ENCODE results near the gene B4GAT1.
"Not testable (repeated sequence)": the region's sequence is repeated elsewhere in the genome, so short reads cannot be mapped to it uniquely, and the experiment has no call there.

B4GAT1 gene

DNA sequence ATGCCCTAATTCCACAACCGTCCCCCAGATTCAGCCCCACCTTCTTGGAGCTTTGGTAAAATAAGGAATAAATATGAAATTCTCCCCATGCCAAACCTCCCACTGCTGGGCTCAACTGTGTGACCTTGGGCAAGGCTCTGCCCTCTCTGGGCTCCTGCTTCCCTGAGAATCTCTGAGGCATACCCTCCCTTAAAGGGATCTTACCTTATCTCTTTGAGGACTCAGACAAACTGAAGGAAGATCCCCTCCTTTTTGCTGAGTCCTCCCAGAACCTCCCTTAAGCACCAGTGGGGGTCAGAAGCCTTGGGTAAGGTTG, 33.3 kb downstream of the B4GAT1 start:
- Histone ChIP-seq H3K9me3 (ENCODE audit: control insufficient read depth, insufficient read depth, low read length) (no peaks in the 10 kb centered on the region), H3K4me1 (ENCODE audit: control insufficient read depth, insufficient read depth, low read length) (peaks cover 19% of the 10 kb centered on the region), H3K36me3 (ENCODE audit: control insufficient read depth, insufficient read depth, low read length) (no peaks in the 10 kb centered on the region; the same call in 1 of the 2 replicates), H3K4me3 (ENCODE audit: low read length) (no peak overlapping the region), H3K27ac (ENCODE audit: low read length) (no peak overlapping the region), H3K27me3 (ENCODE audit: control insufficient read depth, insufficient read depth, low read length) (no peaks in the 10 kb centered on the region)
- no CpG with 5 or more reads among the region's 1 CpG for WGBS (ENCODE audit: insufficient coverage, insufficient read length)
- DNase-seq (ENCODE audit: low read depth, low spot score) = no peak

DNA sequence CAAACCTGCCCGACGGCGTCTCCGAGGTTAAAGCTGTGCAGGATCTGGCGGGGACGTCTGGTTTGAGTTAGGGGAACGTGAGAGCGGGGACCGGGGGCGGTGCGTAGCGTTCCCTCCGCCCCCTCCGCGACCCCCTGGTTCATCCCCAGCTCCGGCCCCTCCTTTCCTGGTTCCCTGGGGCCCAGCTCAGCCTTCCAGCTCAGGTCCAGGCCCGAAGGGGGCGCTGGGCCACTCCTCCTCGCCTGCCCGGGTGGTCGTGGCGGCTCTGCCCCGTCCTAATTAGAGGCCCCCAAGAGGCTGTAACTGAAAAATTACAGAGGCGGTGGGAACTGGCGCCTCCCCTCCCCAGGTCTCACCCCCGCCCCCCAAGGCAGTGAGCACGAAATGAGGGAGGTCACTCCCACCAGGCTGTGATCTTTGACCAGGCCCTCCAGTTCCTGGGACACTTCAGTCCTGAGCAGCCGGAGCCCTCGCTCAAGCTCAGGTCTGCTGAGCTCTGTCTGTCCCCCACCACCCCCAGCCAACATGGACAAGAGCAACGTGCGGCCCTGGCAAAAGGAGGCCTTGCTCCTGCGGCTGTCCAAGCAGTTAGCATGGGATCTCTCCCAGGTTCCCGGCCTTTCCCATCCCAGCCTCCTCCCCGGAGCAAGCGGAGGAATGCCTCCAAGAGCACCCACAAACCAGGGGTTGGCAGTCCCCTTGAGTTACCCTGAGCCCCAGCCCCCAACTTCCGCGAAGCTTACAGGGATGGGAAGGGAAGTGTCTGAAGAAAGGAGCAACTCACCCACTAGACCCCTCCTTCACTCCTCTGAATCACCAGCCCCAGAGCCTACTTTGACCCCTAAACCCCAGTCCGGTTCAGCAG, 33.9 kb downstream of the B4GAT1 start:
- Histone ChIP-seq H3K27ac (ENCODE audit: low read length) (no peak overlapping the region), H3K9me3 (ENCODE audit: control insufficient read depth, insufficient read depth, low read length) (no peaks in the 10 kb centered on the region), H3K4me3 (ENCODE audit: low read length) (peak overlapping the region; percentile 45; the same call in 1 of the 2 replicates), H3K27me3 (ENCODE audit: control insufficient read depth, insufficient read depth, low read length) (no peaks in the 10 kb centered on the region), H3K4me1 (ENCODE audit: control insufficient read depth, insufficient read depth, low read length) (peaks cover 19% of the 10 kb centered on the region), H3K36me3 (ENCODE audit: control insufficient read depth, insufficient read depth, low read length) (no peaks in the 10 kb centered on the region; the same call in 1 of the 2 replicates)
- no CpG with 5 or more reads among the region's 38 CpGs for WGBS (ENCODE audit: insufficient coverage, insufficient read length)
- DNase-seq (ENCODE audit: low read depth, low spot score) = no peak

GRCh38 chr11:66312549-66313320, 34.7 kb downstream of the B4GAT1 start:
- Histone ChIP-seq H3K9me3 (ENCODE audit: control insufficient read depth, insufficient read depth, low read length) (no peaks in the 10 kb centered on the region), H3K36me3 (ENCODE audit: control insufficient read depth, insufficient read depth, low read length) (no peaks in the 10 kb centered on the region; the same call in 1 of the 2 replicates), H3K4me3 (ENCODE audit: low read length) (peak overlapping the region; percentile 56; the same call in 1 of the 2 replicates), H3K27me3 (ENCODE audit: control insufficient read depth, insufficient read depth, low read length) (no peaks in the 10 kb centered on the region), H3K27ac (ENCODE audit: low read length) (no peak overlapping the region), H3K4me1 (ENCODE audit: control insufficient read depth, insufficient read depth, low read length) (peaks cover 16% of the 10 kb centered on the region)
- WGBS (ENCODE audit: insufficient coverage, insufficient read length) = no CpG with 5 or more reads among the region's 52 CpGs
- peak; percentile 96 for DNase-seq (ENCODE audit: low read depth, low spot score)

DNA sequence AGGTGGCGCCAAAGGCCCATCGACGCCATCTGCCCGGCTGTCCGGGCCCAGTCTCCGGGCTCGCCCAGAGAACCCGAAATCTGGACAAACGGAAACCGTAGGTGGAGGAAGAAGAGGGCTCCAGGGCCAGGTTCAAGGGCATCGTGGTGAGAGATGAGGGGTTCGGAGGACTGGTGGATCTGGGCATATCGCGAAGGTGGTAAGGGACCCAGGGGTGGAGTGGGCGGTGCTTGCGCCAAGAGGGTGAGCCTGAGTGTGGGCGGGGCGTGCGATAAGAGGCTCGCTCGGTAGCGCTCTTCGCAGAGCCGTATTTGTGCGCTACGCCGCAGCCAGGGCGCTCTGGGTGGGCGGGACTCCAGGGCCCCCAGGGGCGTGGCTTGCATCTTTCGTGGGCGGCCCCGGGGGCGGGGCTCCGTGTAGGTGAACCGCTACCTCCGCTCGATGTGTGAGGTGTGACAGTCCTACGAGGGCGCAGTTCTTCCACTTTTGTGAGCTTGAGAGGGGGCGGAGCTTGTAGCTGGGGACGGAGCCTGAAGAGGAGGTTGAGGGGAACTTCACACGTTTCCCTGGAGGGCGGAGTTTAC, 35.4 kb downstream of the B4GAT1 start:
- H3K27ac ChIP-seq (ENCODE audit: low read length) = no peak overlapping the region
- H3K27me3 ChIP-seq (ENCODE audit: control insufficient read depth, insufficient read depth, low read length) = no peaks in the 10 kb centered on the region
- WGBS (ENCODE audit: insufficient coverage, insufficient read length) = no CpG with 5 or more reads among the region's 44 CpGs
- no peaks in the 10 kb centered on the region; the same call in 1 of the 2 replicates for H3K36me3 ChIP-seq (ENCODE audit: control insufficient read depth, insufficient read depth, low read length)
- H3K4me1 ChIP-seq (ENCODE audit: control insufficient read depth, insufficient read depth, low read length) = peaks cover 10% of the 10 kb centered on the region
- no peaks in the 10 kb centered on the region for H3K9me3 ChIP-seq (ENCODE audit: control insufficient read depth, insufficient read depth, low read length)
- no peak for DNase-seq (ENCODE audit: low read depth, low spot score)
- peak overlapping the region; percentile 56; the same call in 1 of the 2 replicates for H3K4me3 ChIP-seq (ENCODE audit: low read length)

DNA sequence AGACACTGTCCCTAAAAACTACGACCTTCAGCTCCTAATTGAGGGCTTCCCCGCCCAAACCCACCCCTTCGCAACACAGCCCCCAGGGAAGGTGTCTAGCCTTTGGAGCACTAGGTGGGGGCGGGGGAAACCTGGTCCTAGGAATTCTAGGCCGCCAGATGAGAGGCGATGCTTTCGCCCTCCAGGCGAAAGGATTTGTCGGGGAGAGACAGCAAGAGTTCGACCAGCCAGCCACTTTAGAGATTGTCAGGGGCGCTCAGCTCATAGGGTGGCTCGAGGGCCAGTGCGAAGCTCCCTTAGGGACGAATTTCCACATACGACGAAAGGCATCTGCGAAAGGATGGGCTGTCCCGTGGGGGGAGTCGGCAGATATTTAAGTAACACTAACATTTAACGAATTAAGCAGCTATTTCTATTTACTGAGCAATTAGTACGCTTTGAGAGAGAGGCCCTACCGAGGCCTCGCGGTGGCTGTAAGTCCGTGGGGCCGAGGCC, 35.9 kb downstream of the B4GAT1 start:
- Histone ChIP-seq H3K27me3 (ENCODE audit: control insufficient read depth, insufficient read depth, low read length) (no peaks in the 10 kb centered on the region), H3K27ac (ENCODE audit: low read length) (no peak overlapping the region), H3K4me3 (ENCODE audit: low read length) (peak overlapping the region; percentile 56; the same call in 1 of the 2 replicates), H3K4me1 (ENCODE audit: control insufficient read depth, insufficient read depth, low read length) (peaks cover 7% of the 10 kb centered on the region), H3K36me3 (ENCODE audit: control insufficient read depth, insufficient read depth, low read length) (no peaks in the 10 kb centered on the region; the same call in 1 of the 2 replicates), H3K9me3 (ENCODE audit: control insufficient read depth, insufficient read depth, low read length) (no peaks in the 10 kb centered on the region)
- no peak for DNase-seq (ENCODE audit: low read depth, low spot score)
- WGBS (ENCODE audit: insufficient coverage, insufficient read length) = no CpG with 5 or more reads among the region's 26 CpGs

GRCh38 chr11:66310803-66311440, 36.5 kb downstream of the B4GAT1 start:
- not testable (repeated sequence) for H3K27me3 ChIP-seq (ENCODE audit: control insufficient read depth, insufficient read depth, low read length); H3K9me3 ChIP-seq (ENCODE audit: control insufficient read depth, insufficient read depth, low read length); H3K27ac ChIP-seq (ENCODE audit: low read length); H3K4me3 ChIP-seq (ENCODE audit: low read length); DNase-seq (ENCODE audit: low read depth, low spot score); H3K36me3 ChIP-seq (ENCODE audit: control insufficient read depth, insufficient read depth, low read length); H3K4me1 ChIP-seq (ENCODE audit: control insufficient read depth, insufficient read depth, low read length)
- no CpG with 5 or more reads among the region's 18 CpGs for WGBS (ENCODE audit: insufficient coverage, insufficient read length)

DNA sequence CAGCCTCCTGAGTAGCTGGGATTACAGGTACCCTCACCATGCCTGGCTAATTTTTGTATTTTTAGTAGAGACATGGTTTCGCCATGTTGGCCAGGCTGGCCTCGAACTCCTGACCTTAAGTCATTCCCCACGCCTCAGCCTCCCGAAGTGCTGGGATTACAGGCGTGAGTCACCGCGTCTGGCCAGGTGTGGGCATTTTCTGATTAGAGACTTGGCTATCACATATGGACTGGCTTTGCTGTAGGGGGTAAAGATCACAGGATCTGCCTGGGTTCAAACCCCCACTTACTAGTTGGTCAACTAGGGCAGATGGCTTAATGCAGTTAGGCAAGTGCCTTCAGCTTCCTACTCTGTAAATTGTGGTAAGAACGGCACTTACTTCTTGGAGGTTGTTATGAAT, 37.1 kb downstream of the B4GAT1 start:
- H3K36me3 ChIP-seq (ENCODE audit: control insufficient read depth, insufficient read depth, low read length) = no peaks in the 10 kb centered on the region
- WGBS (ENCODE audit: insufficient coverage, insufficient read length) = no CpG with 5 or more reads among the region's 8 CpGs
- no peak overlapping the region for H3K4me3 ChIP-seq (ENCODE audit: low read length)
- DNase-seq (ENCODE audit: low read depth, low spot score) = no peak
- no peaks in the 10 kb centered on the region for H3K9me3 ChIP-seq (ENCODE audit: control insufficient read depth, insufficient read depth, low read length)
- peaks cover 4% of the 10 kb centered on the region for H3K4me1 ChIP-seq (ENCODE audit: control insufficient read depth, insufficient read depth, low read length)
- H3K27ac ChIP-seq (ENCODE audit: low read length) = no peak overlapping the region
- no peaks in the 10 kb centered on the region for H3K27me3 ChIP-seq (ENCODE audit: control insufficient read depth, insufficient read depth, low read length)

DNA sequence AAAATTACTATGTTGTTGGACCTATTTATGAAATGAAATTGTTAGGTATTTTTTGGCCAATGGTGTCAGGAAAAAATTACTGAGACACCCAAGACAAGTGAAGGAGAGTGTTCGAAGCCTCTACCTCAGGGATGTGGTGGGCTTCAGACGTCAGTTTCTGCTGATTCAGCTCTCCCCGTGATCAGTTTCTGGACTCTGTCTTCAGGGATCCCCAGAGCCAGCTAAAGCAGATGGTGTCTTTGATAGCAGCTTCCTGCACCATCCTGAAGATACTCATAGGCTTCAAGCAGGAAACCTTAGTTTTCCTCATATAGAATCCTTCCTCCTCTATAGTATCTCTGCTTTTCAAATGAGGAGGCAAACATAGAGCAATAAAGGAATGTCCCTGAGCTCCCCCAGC, 38.0 kb downstream of the B4GAT1 start:
- Histone ChIP-seq H3K4me1 (ENCODE audit: control insufficient read depth, insufficient read depth, low read length) (peaks cover 4% of the 10 kb centered on the region; the same call in 1 of the 2 replicates), H3K27me3 (ENCODE audit: control insufficient read depth, insufficient read depth, low read length) (no peaks in the 10 kb centered on the region), H3K4me3 (ENCODE audit: low read length) (no peak overlapping the region), H3K27ac (ENCODE audit: low read length) (no peak overlapping the region), H3K36me3 (ENCODE audit: control insufficient read depth, insufficient read depth, low read length) (no peaks in the 10 kb centered on the region), H3K9me3 (ENCODE audit: control insufficient read depth, insufficient read depth, low read length) (no peaks in the 10 kb centered on the region)
- no peak for DNase-seq (ENCODE audit: low read depth, low spot score)
- WGBS (ENCODE audit: insufficient coverage, insufficient read length) = no CpG with 5 or more reads among the region's 3 CpGs

DNA sequence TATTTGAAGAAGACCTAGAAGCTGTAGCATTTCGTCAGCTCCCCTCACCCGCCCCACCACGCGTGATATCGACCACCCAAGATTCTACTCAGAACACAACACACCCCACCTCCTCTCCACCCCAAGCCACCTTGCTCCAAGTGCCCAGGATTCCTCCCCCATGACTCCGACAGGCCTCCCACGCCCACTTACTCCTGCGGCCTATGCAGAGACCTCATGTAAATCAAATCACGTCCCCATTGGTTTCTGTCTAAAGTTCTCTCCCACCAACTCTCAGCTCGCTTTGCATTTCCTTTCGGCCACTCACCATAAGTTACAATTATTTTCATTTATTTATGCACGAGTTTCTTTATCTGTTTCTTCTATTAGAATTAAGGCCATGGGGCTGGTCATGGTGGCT, 44.8 kb downstream of the B4GAT1 start:
- H3K27ac ChIP-seq (ENCODE audit: low read length) = no peak overlapping the region
- H3K4me1 ChIP-seq (ENCODE audit: control insufficient read depth, insufficient read depth, low read length) = 0 out of 2 replicates have a peak, but pooled peaks cover under 1% of the 10 kb centered on the region
- no CpG with 5 or more reads among the region's 12 CpGs for WGBS (ENCODE audit: insufficient coverage, insufficient read length)
- H3K4me3 ChIP-seq (ENCODE audit: low read length) = no peak overlapping the region
- H3K36me3 ChIP-seq (ENCODE audit: control insufficient read depth, insufficient read depth, low read length) = no peaks in the 10 kb centered on the region
- no peaks in the 10 kb centered on the region for H3K9me3 ChIP-seq (ENCODE audit: control insufficient read depth, insufficient read depth, low read length)
- H3K27me3 ChIP-seq (ENCODE audit: control insufficient read depth, insufficient read depth, low read length) = no peaks in the 10 kb centered on the region
- no peak for DNase-seq (ENCODE audit: low read depth, low spot score)

GRCh38 chr11:66299186-66299585, 48.2 kb downstream of the B4GAT1 start:
- no peak for DNase-seq (ENCODE audit: low read depth, low spot score)
- Histone ChIP-seq H3K4me1 (ENCODE audit: control insufficient read depth, insufficient read depth, low read length) (peaks cover 2% of the 10 kb centered on the region; the same call in 1 of the 2 replicates), H3K27me3 (ENCODE audit: control insufficient read depth, insufficient read depth, low read length) (no peaks in the 10 kb centered on the region), H3K9me3 (ENCODE audit: control insufficient read depth, insufficient read depth, low read length) (no peaks in the 10 kb centered on the region), H3K36me3 (ENCODE audit: control insufficient read depth, insufficient read depth, low read length) (no peaks in the 10 kb centered on the region), H3K4me3 (ENCODE audit: low read length) (no peak overlapping the region), H3K27ac (ENCODE audit: low read length) (no peak overlapping the region)
- WGBS (ENCODE audit: insufficient coverage, insufficient read length) = no CpG with 5 or more reads among the region's 3 CpGs

Measured in iPS DF 6.9 (cell line).